GM18868 (cell line): ENCODE measurements around the gene MGAT5.

ENCODE experiments used
- ATAC-seq: cut with Tn5 transposase; IDR thresholded peaks from one replicate; pipeline ENCODE4 v1.9.1; 2021; ENCODE audit warnings: mild to moderate bottlenecking, moderate library complexity; ENCODE audit not compliant: unreplicated experiment

Gene MGAT5

GRCh38 chr2:134301099-134301927, 47.4 kb downstream of the MGAT5 start:
- ATAC-seq, result no peak

GRCh38 chr2:134301928-134302260, 48.0 kb downstream of the MGAT5 start:
- ATAC-seq, result no peak

- no peak for ATAC-seq
Observed at GRCh38 chr2:134304394-134305108, 50.7 kb downstream of the MGAT5 start.

GRCh38 chr2:134305109-134305491, 51.2 kb downstream of the MGAT5 start:
- no peak for ATAC-seq

GRCh38 chr2:134306521-134306920, 52.6 kb downstream of the MGAT5 start:
- no peak for ATAC-seq

- ATAC-seq, result no peak
Observed at GRCh38 chr2:134307334-134307733, 53.5 kb downstream of the MGAT5 start.

- ATAC-seq, result peak; percentile 58
Observed at GRCh38 chr2:134308474-134309385, 54.9 kb downstream of the MGAT5 start.

GRCh38 chr2:134310107-134311079, 56.5 kb downstream of the MGAT5 start:
- ATAC-seq, result no peak

- ATAC-seq, result no peak
Observed at GRCh38 chr2:134312482-134312881, 58.6 kb downstream of the MGAT5 start.

GRCh38 chr2:134314202-134314601, 60.3 kb downstream of the MGAT5 start:
- no peak for ATAC-seq

- no peak for ATAC-seq
Observed at GRCh38 chr2:134314681-134315368, 61.0 kb downstream of the MGAT5 start.

- ATAC-seq, result no peak
Observed at GRCh38 chr2:134315471-134315870, 61.6 kb downstream of the MGAT5 start.

- no peak for ATAC-seq
Observed at GRCh38 chr2:134319596-134320254, 65.9 kb downstream of the MGAT5 start.

GRCh38 chr2:134320930-134321329, 67.1 kb downstream of the MGAT5 start:
- no peak for ATAC-seq

- no peak for ATAC-seq
Observed at GRCh38 chr2:134323777-134324176, 69.9 kb downstream of the MGAT5 start.

GRCh38 chr2:134324430-134324829, 70.6 kb downstream of the MGAT5 start:
- ATAC-seq, result no peak

GRCh38 chr2:134324947-134325346, 71.1 kb downstream of the MGAT5 start:
- peak; percentile 73 for ATAC-seq

GRCh38 chr2:134325696-134326095, 71.8 kb downstream of the MGAT5 start:
- no peak for ATAC-seq

GRCh38 chr2:134327367-134327766, 73.5 kb downstream of the MGAT5 start:
- ATAC-seq, result no peak
